ENCODE data around the gene GALNT2. TPM values are rescaled to one million over a fixed set of nuclear protein-coding genes. Genes with fewer than 3 reads are reported as not detected.

GALNT2 gene
- polyA plus RNA-seq, 1 of the 3 experiments (the other 2 are of a cell fraction) = 118 TPM

GRCh38 chr1:230102472-230102871 is 35.4 kb downstream of the GALNT2 start:
- Histone ChIP-seq H3K27ac (ENCODE audit: low read depth in 2 of 2, low read length in 1 of 2) (no peak overlapping the region; a peak in 2 of 4 replicates), H3K9ac (no peak overlapping the region), H3K79me2 (ENCODE audit: insufficient read depth) (peaks cover 71% of the 10 kb centered on the region), H3K9me2 (no peaks in the 10 kb centered on the region), H3K4me2 (no peak overlapping the region), H3K36me3 (replicated peaks in 1 of 2; ENCODE audit: control insufficient read depth in 1 of 2, insufficient read depth in 2 of 2, low read length in 1 of 2) (peaks cover 0 to 11% of the 10 kb centered on the region in 2 experiments), H2AFZ (ENCODE audit: low read depth) (no peak overlapping the region), H3K4me1 (ENCODE audit: control insufficient read depth in 1 of 2, insufficient read depth in 2 of 2, low read depth in 1 of 2, low read length in 1 of 2) (peaks cover 50 to 52% of the 10 kb centered on the region in 2 experiments), H3K4me3 (ENCODE audit: low read depth in 2 of 2, low read length in 1 of 2) (no peak overlapping the region), H3K9me3 (no peaks in the 10 kb centered on the region), H4K20me1 (ENCODE audit: insufficient read depth) (no peaks in the 10 kb centered on the region; the same call in 1 of the 2 replicates), H3K27me3 (ENCODE audit: insufficient read depth) (no peaks in the 10 kb centered on the region), H3F3A (replicated peaks; ENCODE audit: insufficient read depth) (peaks cover 19% of the 10 kb centered on the region)
- DNase-seq = no peak
- WGBS (ENCODE audit: low lambda C conversion rate) = 95% methylated on average over 4 of the region's 4 CpGs
- CTCF ChIA-PET = interaction anchor here (0.9 kb wide), 1 partner anchor 9 kb away, joined by 3 read pairs; no protein-coding TSS in a partner anchor
- TF ChIP-seq EP300 (IDR thresholded peaks at IDR 0.05; ENCODE audit: borderline replicate concordance in 1 of 2, low read depth in 1 of 2, low read length in 1 of 2) (peak in 1 of 2 experiments; percentile 35; a peak in 1 of 4 replicates), TCF12 (IDR thresholded peaks at IDR 0.05) (peak; percentile 75), FOXM1 (IDR thresholded peaks at IDR 0.05; ENCODE audit: low read depth) (no peak), NFIC (IDR thresholded peaks at IDR 0.05; ENCODE audit: borderline replicate concordance) (no peak)
- TF ChIP-seq, protein P1, sequence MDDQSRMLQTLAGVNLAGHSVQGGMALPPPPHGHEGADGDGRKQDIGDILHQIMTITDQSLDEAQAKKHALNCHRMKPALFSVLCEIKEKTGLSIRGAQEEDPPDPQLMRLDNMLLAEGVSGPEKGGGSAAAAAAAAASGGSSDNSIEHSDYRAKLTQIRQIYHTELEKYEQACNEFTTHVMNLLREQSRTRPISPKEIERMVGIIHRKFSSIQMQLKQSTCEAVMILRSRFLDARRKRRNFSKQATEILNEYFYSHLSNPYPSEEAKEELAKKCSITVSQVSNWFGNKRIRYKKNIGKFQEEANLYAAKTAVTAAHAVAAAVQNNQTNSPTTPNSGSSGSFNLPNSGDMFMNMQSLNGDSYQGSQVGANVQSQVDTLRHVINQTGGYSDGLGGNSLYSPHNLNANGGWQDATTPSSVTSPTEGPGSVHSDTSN (IDR thresholded peaks at IDR 0.05) = peak; percentile 84
- POLR2A ChIA-PET = no interaction called here

- Histone ChIP-seq H3K4me3 (ENCODE audit: low read depth in 2 of 2, low read length in 1 of 2) (no peak overlapping the region), H3F3A (replicated peaks; ENCODE audit: insufficient read depth) (peaks cover 19% of the 10 kb centered on the region), H3K9me2 (no peaks in the 10 kb centered on the region), H3K27ac (ENCODE audit: low read depth in 2 of 2, low read length in 1 of 2) (peak overlapping the region; percentile 44 to 88), H3K4me2 (peak overlapping the region; percentile 67), H3K9ac (peak overlapping the region; percentile 43; the same call in 1 of the 2 replicates), H4K20me1 (ENCODE audit: insufficient read depth) (peaks cover 8% of the 10 kb centered on the region), H3K27me3 (ENCODE audit: insufficient read depth) (no peaks in the 10 kb centered on the region), H2AFZ (ENCODE audit: low read depth) (no peak overlapping the region), H3K36me3 (replicated peaks in 1 of 2; ENCODE audit: control insufficient read depth in 1 of 2, insufficient read depth in 2 of 2, low read length in 1 of 2) (peaks cover 0 to 7% of the 10 kb centered on the region in 2 experiments), H3K79me2 (ENCODE audit: insufficient read depth) (peaks cover 71% of the 10 kb centered on the region), H3K9me3 (no peaks in the 10 kb centered on the region), H3K4me1 (ENCODE audit: control insufficient read depth in 1 of 2, insufficient read depth in 2 of 2, low read depth in 1 of 2, low read length in 1 of 2) (peaks cover 52% of the 10 kb centered on the region in 2 experiments)
- WGBS (ENCODE audit: low lambda C conversion rate) = 58% methylated on average over 5 of the region's 5 CpGs
- TF ChIP-seq FOSL2 (IDR thresholded peaks at IDR 0.05; ENCODE audit: borderline replicate concordance, low read depth) (no peak), NRF1 (IDR thresholded peaks at IDR 0.05; ENCODE audit: low read depth, low read length) (no peak), NFIC (IDR thresholded peaks at IDR 0.05; ENCODE audit: borderline replicate concordance) (no peak), YY1 (IDR thresholded peaks at IDR 0.05; ENCODE audit: low read depth) (no peak), RXRA (IDR thresholded peaks at IDR 0.05; ENCODE audit: borderline replicate concordance, low read depth) (no peak), FOXJ3 (CRISPR knock-in tag; IDR thresholded peaks at IDR 0.05) (no peak), JUND (IDR thresholded peaks at IDR 0.05) (no peak), CHD2 (IDR thresholded peaks at IDR 0.05; ENCODE audit: low read length, partially characterized antibody) (no peak), SIN3A (IDR thresholded peaks at IDR 0.05; ENCODE audit: borderline replicate concordance, low read depth, low read length) (no peak), USF2 (IDR thresholded peaks at IDR 0.05; ENCODE audit: borderline replicate concordance, low read depth, low read length) (no peak)
- ChIA-PET POLR2A (interaction anchor here (1.0 kb wide), 1 partner anchor 17 kb away, joined by 3 read pairs; no protein-coding TSS in a partner anchor), CTCF (interaction anchor here (0.6 to 1.6 kb wide), 7 partner anchors 17 to 440 kb away, joined by 3 to 5 read pairs (median 3); no protein-coding TSS in a partner anchor)
- no peak for DNase-seq
Observed at GRCh38 chr1:230103306-230104173, 36.5 kb downstream of the GALNT2 start.
